ENCODE data around the gene CIB2.

The CIB2 gene

DNA sequence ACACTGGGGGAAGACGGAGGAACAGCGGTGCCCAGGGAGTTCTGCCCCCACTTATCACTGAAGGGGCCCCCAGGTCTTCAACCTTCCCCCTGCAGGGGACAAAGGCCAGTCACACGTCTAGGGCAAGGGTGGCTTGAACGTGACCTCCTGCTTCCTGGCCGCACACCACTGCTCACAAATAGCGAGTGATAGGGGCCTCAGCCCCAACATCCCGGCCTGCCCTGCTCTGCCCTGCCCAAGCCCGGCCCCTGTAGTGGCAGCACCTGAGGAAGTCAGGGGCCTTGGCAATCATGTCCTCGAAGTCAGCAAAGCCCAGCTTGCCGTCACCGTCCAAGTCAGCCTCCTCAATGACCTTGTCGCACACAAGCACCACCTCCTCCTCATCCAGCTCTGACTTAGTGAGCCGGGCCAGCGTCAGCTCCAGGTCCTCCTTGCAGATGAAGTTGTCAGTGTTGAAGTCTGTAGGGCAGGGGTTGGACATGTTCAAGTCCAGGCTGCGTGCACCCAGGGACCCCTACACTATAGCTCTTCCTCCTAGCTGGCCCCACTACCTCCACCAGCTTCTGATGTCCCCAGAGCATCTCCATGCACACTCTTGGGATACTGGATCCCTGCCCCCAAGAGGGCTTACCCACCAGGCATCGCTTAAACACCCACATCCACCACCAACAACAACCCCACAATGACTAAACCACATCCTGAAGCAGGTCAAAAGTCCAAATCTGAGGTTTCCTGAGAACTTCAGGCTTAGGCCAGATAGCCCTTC is 25.6 kb downstream of the CIB2 start:
- DNase-seq, result no peak

DNA sequence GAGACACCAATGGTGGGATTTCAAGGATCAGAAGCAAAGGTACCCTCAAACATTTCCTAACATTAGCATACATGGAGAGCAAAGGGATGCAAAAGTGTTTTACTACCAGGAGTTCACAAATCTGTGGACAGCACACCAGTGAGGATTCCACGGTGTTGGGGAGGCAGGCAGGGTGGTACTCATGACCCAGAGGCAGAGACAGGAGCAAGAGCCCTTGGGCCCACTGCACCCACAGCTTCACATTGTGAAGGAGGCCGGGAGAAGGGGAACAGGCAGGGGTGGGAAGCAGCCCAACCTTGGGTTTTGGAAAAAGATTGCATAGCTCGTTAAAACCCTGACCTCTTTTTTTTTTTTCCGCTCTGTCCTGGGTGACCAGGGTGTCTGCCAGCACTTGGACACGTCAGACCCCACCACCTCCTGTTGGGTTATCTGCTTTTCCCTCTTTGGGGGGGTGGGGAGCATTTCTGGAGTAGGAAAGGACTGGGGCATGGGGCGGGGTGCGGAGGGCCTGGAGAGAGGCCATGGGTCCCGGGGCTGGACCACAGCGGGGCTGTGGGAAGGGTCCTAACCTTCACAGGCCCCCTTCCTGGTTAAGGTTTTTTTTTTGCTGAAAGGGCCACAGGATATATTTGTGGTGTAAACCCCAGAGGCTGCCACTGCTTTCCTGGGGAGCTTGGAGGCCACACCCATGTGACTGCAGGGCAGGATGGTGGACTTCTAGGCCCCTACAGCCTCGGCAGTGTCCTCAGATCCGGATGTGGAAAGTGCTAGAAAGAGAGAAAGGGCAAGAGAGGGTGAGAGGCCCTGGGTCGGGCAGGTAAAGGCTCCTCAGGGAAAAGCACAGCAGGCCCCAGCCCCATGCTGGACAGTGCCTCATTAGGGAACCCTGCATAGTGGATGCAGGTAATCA is 26.4 kb downstream of the CIB2 start:
- DNase-seq, result no peak

DNA sequence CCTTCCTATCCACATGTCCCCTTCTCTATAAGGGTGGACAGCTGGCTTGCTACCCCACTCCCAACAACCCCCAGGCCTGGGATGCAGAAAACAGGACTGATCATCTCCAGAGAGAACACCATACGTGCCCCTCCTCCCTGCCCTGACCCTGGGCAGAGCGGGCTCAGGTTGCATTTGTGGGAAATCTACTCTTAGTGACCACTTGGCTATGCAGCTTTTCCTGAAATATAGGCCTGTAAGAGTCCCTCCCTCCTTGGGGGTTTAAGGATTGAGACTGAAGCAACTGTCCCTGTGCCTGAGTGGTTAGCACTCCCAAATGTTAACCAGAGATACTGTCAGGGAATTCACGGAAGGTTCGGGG is 27.1 kb downstream of the CIB2 start:
- no peak for DNase-seq

DNA sequence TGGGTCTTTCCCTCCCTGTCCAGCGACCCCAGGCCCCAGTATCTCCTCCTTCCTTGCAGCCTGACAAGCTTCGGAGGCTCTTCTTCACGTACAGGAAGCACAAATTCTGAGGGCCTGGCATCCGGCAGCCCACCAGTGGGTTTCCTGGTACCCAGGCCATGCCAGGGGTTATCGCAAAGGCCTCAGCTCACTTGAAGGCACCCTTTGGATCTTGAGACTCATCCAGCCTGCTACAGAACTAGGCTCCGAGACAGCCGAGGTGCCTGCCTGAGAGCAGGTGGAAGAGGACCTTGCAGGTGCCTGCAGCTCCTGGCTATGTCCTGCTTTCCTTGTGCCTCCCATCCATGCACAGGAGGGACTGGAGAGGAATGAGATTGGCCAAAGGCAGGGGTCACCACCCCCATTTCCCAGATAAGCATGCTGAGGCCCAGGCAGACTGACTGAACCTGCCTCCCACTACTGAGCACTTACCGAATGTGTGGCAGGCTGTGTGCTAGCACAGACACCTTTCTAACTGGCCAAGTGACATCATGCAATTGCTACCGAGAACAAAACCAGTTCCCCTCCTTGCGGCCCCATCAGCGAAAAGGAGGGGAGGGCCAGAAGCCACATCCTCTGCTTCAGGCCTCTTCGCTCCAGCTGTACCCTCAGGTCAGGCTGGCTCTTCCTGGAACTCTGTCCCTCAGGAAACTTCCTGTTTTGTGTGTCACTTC is 27.7 kb downstream of the CIB2 start:
- DNase-seq, result peak in 2 of 4 experiments; percentile 22 to 26

DNA sequence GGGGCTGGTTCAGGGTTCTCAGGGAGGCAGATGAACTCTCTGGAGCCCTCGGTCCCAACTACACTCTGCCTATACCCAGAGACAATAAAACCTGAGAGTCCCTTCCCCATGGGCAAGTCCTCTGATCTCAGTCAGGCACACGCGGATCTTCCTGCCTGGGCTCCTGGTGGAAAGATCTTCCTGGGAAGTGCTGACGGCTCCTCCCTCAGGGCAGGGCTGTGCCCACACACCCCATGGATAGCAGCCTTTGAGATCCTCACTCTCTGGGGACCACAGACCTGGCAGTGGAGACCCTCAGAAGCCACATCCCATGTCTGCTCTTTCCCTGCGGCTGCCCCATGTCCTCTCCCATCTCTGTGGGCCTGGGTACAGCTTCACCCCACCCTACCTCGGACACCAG is 28.5 kb downstream of the CIB2 start:
- DNase-seq, result no peak

DNA sequence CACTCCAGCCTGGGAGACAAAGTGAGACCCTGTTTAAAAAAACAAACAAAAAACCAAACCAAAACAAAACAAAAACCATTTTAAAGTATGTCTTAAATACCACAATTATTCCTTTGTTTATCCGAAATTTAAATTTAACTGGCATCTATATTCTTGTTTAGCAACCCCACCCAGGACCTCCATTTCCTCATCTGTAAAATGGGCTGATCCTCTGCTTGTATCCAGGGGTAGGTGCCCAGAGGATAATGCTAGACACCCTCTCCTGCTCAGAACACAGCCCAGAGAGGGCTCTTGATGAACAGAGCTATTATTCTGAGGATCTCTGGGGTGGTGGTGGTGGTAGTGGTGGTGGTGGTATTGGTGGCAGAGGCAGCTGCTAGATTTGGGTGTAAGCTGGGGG is 29.0 kb downstream of the CIB2 start:
- no peak for DNase-seq

DNA sequence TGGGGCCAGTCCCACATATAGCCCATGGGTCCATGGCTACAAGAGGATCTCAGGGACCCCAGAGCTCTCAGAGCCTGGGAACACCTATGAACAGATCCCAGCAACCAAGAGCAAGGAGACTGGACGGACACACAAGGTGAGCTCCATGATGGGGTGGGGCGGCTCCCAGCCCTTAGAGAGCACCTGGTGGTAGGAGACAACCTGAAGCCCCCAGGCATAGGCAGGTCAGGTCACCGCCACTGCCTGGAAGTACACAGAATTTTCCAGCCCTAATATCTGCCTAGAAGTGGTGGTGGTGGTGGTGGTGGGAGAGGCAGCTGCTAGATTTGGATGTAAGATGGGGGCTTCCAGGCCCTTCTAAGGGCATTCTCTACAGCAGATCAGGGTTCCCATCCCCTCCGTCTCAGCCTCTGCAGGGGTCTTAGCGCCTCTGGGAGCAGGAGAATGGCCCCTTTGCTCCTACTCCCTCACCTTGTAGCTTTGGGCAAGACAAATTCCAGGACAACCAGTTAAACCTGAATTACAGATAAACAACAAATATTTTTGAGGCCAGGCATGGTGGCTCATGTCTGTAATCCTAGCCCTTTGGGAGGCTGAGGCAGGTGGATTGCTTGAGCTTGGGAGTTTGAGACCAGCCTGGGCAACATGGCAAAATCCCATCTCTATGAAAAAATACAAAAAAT is 29.7 kb downstream of the CIB2 start:
- DNase-seq, result no peak

DNA sequence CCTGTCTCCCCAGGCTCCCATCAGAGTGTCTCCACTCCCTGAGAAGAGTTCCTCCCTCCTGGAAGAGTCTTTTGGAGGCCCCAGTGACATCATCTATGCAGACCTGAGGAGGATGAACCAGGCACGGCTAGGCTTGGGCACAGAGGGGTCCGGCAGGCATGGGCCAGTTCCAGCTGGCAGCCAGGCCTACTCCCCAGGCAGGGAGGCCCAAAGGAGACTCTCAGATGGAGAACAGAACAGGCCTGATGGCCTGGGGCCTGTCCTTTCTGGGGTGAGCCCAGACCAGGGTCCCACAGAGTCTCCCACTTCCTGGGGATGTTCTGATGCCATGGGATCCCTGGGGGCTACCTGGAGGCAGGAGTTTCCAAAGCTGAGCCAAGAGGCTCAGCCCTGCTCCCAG is 30.4 kb downstream of the CIB2 start:
- DNase-seq, result no peak

DNA sequence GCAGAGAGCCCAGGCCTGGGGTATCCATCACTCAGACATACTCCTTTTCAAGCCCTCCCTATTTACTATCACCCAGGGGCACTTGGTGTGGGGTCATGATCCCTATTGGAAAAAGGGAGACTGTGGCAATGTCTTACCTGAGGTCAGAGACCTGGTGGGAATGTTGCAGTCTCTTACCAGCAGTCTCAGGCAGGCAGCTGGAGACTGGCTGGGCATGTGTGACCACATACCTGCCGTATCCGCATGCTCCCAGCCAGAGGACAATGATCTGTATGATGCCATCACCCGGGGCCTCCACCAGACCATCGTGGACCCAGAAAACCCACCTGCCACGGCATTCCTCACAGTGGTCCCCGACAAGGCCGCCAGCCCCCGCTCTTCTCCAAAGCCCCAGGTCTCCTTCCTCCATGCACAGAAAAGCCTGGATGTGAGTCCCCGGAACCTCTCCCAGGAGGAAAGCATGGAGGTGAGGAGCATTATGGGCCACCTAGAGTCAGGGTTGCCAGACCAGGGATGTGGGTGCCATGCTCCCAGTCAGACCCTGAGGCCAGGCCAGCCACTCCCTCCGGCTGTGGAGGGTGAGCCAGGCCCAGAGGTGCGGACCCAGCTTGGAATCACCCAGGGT is 33.0 kb downstream of the CIB2 start:
- no peak for DNase-seq

DNA sequence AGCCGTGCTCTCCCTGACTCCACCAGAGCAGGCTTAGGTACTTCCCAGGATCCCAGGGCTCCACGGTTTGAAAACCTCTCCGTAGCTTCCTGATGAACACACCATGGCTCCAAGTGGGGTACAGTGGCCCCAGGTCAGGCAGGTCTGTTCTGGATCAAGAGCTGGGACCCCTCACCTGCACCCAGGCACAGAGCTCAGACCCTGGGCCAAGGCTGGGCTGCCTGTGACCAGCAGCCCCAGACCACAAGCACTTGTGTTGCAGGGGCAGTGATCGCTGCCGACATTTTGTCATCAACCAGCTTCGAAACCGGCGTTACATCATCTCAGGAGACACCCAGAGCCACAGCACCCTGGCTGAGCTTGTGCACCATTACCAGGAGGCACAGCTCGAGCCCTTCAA is 33.6 kb downstream of the CIB2 start:
- DNase-seq, result no peak

DNA sequence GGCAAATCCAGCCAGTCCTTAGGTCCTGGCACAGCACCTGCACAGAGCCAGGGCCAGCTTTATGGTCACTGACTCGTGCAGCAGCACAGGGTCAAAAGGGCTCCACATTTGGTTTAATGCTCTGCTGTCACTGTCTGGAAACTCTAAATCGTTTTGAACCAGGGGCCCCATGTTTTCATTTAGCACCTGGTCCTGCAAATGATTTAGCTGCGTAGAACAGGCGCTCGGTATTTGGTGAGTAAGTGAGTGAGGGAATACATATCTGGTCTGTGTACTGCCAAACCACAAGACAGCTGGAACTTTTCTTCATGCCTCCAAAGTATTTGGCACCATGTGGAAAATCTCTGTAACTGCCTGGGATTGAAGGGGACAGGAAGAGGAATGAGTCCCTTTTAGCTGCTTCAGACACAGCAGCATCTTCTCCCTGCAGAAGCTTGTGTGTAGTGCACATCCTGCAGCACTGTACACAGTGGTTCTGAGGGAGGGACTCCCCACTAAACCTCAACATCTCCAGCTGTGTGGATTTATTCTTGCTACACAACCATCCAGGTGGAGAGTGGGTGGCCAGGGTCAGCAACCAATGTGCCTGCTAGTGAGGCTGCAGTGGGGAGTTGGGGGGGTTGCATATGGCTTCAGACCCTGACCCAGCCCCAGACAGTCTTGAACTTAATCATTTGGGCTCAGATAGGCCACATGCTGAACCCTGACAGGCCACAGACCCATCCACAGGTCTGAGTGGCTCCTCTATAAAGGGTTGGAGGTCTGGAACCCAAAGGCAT is 37.8 kb downstream of the CIB2 start:
- no peak for DNase-seq

DNA sequence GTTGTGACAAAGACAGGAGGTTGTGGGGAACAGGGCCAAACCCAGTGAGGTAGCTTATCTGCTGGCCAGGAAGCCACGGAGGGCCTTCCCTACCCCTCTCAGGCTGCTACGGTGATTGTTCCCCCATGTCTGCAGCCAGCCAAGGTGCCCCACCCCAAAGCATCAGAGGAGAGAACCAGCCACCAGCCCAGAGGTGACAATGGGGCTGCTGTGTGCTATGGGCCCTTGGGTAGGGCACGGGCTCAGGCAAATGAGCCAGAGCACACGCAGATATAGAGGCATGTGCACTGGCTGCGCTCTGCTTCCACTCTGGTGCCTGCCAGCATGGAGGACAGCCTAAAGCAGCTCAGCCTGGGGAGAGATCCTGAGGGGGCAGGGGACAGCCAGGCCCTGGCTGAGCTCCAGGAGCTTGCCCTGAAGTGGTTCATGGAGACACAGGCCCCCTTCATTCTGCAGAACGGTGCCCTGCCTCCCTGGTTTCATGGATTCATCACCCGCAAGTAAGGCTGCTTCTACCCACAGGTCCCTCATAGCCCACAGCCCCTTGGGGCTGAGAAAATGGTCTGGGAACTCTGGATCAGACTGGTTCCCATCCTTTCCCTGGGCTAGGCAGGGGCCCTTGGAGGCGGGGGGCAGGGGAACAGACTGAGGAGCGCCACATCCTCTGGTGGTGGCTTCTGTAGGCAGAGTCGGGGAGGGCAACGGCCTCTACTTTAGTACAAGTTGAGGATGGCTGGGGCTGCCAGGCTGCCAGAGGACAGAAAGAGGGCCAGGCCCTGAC is 38.8 kb downstream of the CIB2 start, which contains the start of gene SH2D7:
SH2D7 (plus strand) TSS at position 301 of the 781 bp plus-strand sequence; CDS start at position 325, 24 bp downstream.
- no peak for DNase-seq

DNA sequence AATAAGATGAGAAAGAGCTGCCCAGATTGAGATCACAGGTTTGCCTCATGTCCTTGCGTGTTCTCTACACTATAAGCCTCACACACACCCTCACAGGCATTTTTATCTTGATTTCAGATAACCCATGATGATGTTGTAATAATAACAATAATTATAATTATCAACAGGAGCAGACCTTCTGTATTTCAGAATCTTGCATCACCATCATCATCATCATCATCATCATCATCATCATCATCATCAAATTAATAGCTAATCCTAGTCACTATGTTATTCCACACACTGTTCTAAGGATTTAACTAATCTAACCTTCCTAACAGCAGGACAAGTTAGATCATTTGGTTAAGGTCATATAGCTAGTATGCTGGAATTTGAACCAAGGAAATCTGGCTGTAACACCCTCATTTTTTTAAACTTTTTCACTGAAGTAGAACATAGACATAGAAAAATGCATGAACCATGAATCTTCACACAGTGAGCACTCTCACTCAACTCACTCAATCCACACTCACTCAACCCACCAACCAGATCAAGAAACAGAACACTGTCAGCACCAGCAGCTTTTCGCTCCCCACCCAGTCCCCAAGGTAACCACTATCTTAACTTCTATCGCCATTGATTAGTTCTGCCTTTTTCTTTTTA is 40.7 kb downstream of the CIB2 start:
- DNase-seq, result no peak

DNA sequence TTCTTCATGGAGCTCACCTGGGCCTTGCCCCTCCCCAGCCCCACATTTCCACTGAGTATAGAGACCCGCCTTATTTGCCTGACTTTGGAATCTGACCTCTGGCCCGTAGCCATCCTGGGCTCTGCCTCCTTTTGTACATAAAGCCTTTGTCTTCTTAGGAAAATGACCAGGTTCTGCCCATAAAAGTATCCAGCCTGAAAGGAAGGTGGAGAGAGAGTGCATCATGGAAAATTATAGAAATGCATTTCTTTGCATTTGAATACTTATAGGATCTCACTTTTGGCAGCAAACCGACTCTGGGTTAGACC is 42.5 kb downstream of the CIB2 start:
- no peak for DNase-seq

DNA sequence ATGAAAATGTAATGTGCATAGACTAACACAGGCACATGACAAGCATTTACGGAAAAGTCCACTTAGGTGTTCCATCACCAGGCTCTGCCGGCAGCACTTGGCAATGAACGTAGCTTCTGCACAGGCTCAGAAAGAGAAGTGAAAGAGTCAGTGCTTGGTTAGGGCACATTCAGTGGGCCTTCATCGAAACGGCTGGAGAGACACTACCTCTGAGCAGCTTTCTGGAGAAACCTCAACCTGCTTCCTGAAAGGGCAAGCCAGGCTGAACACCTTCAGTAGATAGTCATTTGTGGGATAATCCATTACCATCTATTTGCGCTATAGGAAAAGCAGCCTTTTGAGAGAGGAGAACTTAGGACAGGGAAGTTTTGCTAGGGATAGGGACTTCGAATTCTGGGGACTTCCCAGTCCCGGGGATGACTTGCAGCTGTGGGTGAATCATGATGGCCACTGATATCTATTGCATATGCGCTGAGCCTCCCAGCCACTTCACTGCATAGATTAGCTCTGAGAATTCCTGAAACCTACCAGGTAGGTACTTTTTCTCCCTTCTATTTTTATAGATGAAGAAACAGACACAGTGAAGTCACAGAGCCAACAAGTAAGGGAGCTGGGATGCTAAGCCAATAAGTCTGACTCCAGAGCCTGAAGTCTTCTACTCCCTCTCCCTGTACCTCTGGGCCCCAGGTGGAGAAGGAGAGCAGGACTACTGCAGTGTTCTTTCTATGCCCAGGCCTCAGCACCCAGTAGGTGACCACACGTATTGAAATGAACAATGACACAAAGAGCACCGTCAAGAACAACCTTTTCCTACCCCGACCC is 43.1 kb downstream of the CIB2 start:
- no peak for DNase-seq

DNA sequence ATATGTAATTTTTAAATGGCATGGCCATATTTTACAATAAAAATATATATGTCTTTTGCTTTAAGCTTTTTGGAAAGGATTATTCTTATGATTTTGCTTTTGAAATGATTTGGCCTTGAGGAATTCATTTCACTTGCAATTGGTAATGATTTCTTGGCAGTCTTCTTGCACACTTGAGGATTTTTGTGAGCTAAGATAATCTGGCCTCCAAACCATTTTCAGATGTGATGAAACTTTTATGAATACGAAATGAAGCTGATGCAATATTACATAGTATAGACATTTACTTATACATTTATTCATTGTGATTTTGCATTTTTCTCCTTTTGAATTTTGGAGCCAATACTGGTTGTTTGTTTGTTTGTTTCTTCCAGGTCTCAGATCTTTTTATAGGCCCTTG is 45.3 kb downstream of the CIB2 start:
- DNase-seq, result no peak

DNA sequence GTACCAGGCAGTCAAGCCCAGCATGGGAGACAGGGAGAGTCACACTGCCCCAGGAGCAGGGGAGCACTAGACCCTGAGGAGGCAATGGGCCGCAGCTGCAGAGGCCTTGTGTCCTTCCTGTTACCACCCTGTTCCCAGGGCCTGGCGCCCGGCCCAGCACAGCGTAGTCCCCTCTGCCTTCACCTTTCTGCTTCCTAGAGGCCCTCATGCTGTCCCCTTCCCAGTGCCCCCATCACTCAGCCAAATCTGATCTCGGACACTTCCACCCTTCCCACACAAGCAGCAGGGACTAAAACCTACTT is 46.8 kb downstream of the CIB2 start:
- DNase-seq, result no peak

DNA sequence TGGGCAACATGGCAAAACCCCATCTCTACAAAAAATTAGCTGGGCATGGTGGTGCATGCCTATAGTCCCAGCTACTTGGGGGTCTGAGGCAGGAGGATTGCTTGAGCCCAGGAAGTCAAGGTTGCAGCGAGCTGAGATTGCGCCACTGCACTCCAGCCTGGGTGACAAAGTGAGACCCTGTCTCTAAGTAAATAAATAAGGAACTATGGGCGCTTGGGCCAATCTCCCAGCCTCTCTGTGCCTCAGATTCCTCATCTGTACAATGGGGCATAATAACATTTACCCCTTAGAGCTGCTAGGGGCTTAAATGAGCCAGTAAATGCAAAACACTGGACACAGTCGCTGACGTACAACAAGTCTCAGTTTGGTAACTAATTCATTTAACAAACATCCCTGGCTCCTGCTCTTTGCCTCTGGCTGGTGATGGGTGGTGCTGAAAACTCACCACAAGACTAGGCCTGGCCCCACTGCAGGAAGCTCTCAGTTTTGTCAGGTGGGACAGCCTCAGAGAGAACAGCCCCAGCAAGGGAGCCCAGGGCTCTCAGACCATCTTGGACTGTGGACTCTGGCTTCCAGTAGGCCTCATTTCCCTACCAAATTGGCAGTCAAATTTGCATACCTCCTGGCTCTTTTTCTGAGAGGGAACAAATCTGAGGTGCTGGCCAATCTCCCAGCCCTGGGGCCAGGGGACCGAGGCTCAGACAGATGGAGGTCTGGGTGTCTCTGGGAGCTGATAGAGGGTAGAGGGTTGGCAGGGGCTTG is 47.4 kb downstream of the CIB2 start:
- no peak for DNase-seq

DNA sequence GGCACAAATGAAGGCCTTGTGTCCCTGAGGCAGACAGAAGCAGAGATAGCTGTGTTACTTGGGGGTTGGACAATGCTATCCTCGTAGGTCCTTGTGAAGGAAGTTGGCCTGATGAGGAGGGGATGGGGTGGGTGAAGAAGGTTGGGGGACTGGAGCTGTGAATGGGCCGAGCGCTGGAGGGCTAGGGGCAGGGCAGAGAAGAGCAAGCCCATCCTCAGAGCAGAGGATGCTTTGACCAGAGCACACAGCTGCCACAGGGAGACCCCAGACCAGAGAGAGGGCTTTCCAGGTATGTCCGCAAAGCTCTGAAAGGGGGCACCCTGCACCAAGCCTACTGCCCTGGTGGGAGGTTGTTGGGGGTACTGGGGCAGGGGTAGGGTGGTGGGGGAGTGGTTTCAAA is 48.1 kb downstream of the CIB2 start:
- DNase-seq, result no peak

All from activated naive CD4-positive, alpha-beta T cell (primary cell).